GM19372 (cell line): ENCODE measurements around the gene ENOX1.

Experiments used
- ATAC-seq: cut with Tn5 transposase; IDR thresholded peaks from one replicate; pipeline ENCODE4 v1.9.1; 2021; ENCODE audit warnings: mild to moderate bottlenecking, low read depth, moderate library complexity; ENCODE audit not compliant: unreplicated experiment

The ENOX1 gene

GRCh38 chr13:43614063-43614462 lies 172.7 kb downstream of the ENOX1 start:
- ATAC-seq = no peak

GRCh38 chr13:43611281-43612273 lies 175.2 kb downstream of the ENOX1 start:
- ATAC-seq = no peak

GRCh38 chr13:43608400-43609137 lies 178.2 kb downstream of the ENOX1 start:
- no peak for ATAC-seq

GRCh38 chr13:43597599-43597945 lies 189.2 kb downstream of the ENOX1 start:
- no peak for ATAC-seq

GRCh38 chr13:43596924-43597598 lies 189.7 kb downstream of the ENOX1 start:
- no peak for ATAC-seq

GRCh38 chr13:43596006-43596405 lies 190.8 kb downstream of the ENOX1 start:
- no peak for ATAC-seq

- ATAC-seq = no peak
Observed at GRCh38 chr13:43587376-43587775, 199.4 kb downstream of the ENOX1 start.

GRCh38 chr13:43584751-43585150 lies 202.0 kb downstream of the ENOX1 start:
- no peak for ATAC-seq

- ATAC-seq = no peak
Observed at GRCh38 chr13:43583321-43583720, 203.5 kb downstream of the ENOX1 start.

GRCh38 chr13:43580280-43580679 lies 206.5 kb downstream of the ENOX1 start:
- ATAC-seq = no peak

- ATAC-seq = no peak
Observed at GRCh38 chr13:43579321-43579720, 207.5 kb downstream of the ENOX1 start.

- ATAC-seq = no peak
Observed at GRCh38 chr13:43574605-43575004, 212.2 kb downstream of the ENOX1 start.

- no peak for ATAC-seq
Observed at GRCh38 chr13:43573802-43574514, 212.8 kb downstream of the ENOX1 start.

GRCh38 chr13:43573361-43573740 lies 213.4 kb downstream of the ENOX1 start:
- no peak for ATAC-seq

GRCh38 chr13:43572656-43573360 lies 214.0 kb downstream of the ENOX1 start:
- no peak for ATAC-seq

GRCh38 chr13:43569658-43570057 lies 217.1 kb downstream of the ENOX1 start:
- ATAC-seq = no peak

- no peak for ATAC-seq
Observed at GRCh38 chr13:43567608-43568007, 219.2 kb downstream of the ENOX1 start.

- no peak for ATAC-seq
Observed at GRCh38 chr13:43564952-43565351, 221.8 kb downstream of the ENOX1 start.

GRCh38 chr13:43561081-43561480 lies 225.7 kb downstream of the ENOX1 start:
- ATAC-seq = no peak

GRCh38 chr13:43558939-43559338 lies 227.8 kb downstream of the ENOX1 start:
- no peak for ATAC-seq
